ENCODE results near the gene CRELD2. TPM values are rescaled to one million over a fixed set of nuclear protein-coding genes. Genes with fewer than 3 reads are reported as not detected.

CRELD2 gene
- total and polyA plus RNA-seq, 2 of the 13 experiments (the other 11 are each of a cell fraction or from before 2014, with no cell fraction given) = 17.2 to 44.7 TPM

- TF ChIP-seq DNMT3B (CRISPR knock-in tag; conservative IDR thresholded peaks at IDR 0.05) = no peak
- TF ChIP-seq ZNF335 (CRISPR knock-in tag; IDR thresholded peaks at IDR 0.05) = no peak
- no peak for TF ChIP-seq ZIK1 (CRISPR knock-in tag; IDR thresholded peaks at IDR 0.05; ENCODE audit: borderline replicate concordance, low read depth)
- TF ChIP-seq SALL1 (CRISPR knock-in tag; IDR thresholded peaks at IDR 0.05) = no peak; the same call in 1 of the 2 replicates
- no peak for TF ChIP-seq PRDM15 (CRISPR knock-in tag; IDR thresholded peaks at IDR 0.05)
- no peak for TF ChIP-seq ATAD3A (CRISPR knock-in tag; IDR thresholded peaks at IDR 0.05)
- peak; percentile 24; the same call in 1 of the 2 replicates for TF ChIP-seq ARNTL (CRISPR knock-in tag; IDR thresholded peaks at IDR 0.05)
- no peak for TF ChIP-seq ZBTB4 (CRISPR knock-in tag; IDR thresholded peaks at IDR 0.05; ENCODE audit: borderline replicate concordance)
- no peak for TF ChIP-seq CAMTA2 (CRISPR knock-in tag; IDR thresholded peaks at IDR 0.05; ENCODE audit: borderline replicate concordance)
- no peak for TF ChIP-seq ZHX1 (CRISPR knock-in tag; IDR thresholded peaks at IDR 0.05; ENCODE audit: low read depth)
- TF ChIP-seq ZNF496 (CRISPR knock-in tag; IDR thresholded peaks at IDR 0.05; ENCODE audit: insufficient replicate concordance) = no peak
- no peak for TF ChIP-seq ZNF275 (CRISPR knock-in tag; IDR thresholded peaks at IDR 0.05; ENCODE audit: borderline replicate concordance)
- no peak for TF ChIP-seq ZNF20 (CRISPR knock-in tag; IDR thresholded peaks at IDR 0.05)
- TF ChIP-seq FOXA1 (IDR thresholded peaks at IDR 0.05) = no peak
- TF ChIP-seq FOXA1 (CRISPR knock-in tag; IDR thresholded peaks at IDR 0.05) = no peak
- TF ChIP-seq ZSCAN29 (CRISPR knock-in tag; conservative IDR thresholded peaks at IDR 0.05) = no peak
- TF ChIP-seq MTERF4 (CRISPR knock-in tag; IDR thresholded peaks at IDR 0.05) = no peak
Measured at GRCh38 chr22:49962012-49962750, 43.7 kb downstream of the CRELD2 start (continued).

Measured in HepG2 (cell line).